Lung (tissue), 12 donors: ENCODE results near the gene FSTL5. TPM values are rescaled to one million over a fixed set of nuclear protein-coding genes. Genes with fewer than 3 reads are reported as not detected.
A peak's percentile ranks its signal among the peaks of the same experiment; 100 is the strongest.

Source experiments
- ATAC-seq: fragments of 200-7000 bp; cut with Tn5 transposase; one replicate; pipeline ENCODE4 v1.9.1; 2020; ENCODE audit warnings: moderate number of reproducible peaks; ENCODE audit not compliant: insufficient read depth, low FRiP score
- DNase-seq, 3 donors: peaks; one replicate each; pipeline ENCODE4 v3.0.0-alpha.2; 2013 to 2017
- H3K27ac ChIP-seq, 2 donors: one replicate each; pipeline ENCODE4 v1.5.1; 2013; ENCODE audit warnings: mild to moderate bottlenecking in 2 of 2, moderate library complexity in 2 of 2, control low read depth in 1 of 2, inconsistent platforms in 1 of 2, low read depth in 1 of 2, low read length in 1 of 2
- H3K27me3 ChIP-seq, 3 donors: one replicate each; pipeline ENCODE4 v1.5.1; 2013; ENCODE audit warnings: low read length in 2 of 3; ENCODE audit not compliant: control insufficient read depth in 3 of 3, insufficient read depth in 3 of 3
- H3K36me3 ChIP-seq, 4 donors: one replicate each; pipeline ENCODE4 v1.5.1; 2013; ENCODE audit warnings: low read length in 4 of 4, mild to moderate bottlenecking in 1 of 4, moderate library complexity in 1 of 4; ENCODE audit not compliant: control insufficient read depth in 4 of 4, insufficient read depth in 4 of 4
- H3K4me1 ChIP-seq, 5 donors: one replicate each; pipeline ENCODE4 v1.5.1; 2013; ENCODE audit warnings: low read length in 5 of 5, mild to moderate bottlenecking in 2 of 5, moderate library complexity in 1 of 5; ENCODE audit not compliant: control insufficient read depth in 5 of 5, insufficient read depth in 5 of 5
- H3K4me3 ChIP-seq: one replicate; pipeline ENCODE4 v1.5.1; 2013; ENCODE audit warnings: mild to moderate bottlenecking, control low read depth, moderate library complexity
- H3K9ac ChIP-seq, 2 donors: one replicate each; pipeline ENCODE4 v1.5.1; 2013; ENCODE audit warnings: low read length in 2 of 2, control low read depth in 1 of 2; ENCODE audit not compliant: insufficient read depth in 1 of 2
- H3K9me3 ChIP-seq, 4 donors: one replicate each; pipeline ENCODE4 v1.5.1; 2013; ENCODE audit warnings: low read length in 3 of 4, mild to moderate bottlenecking in 1 of 4, moderate library complexity in 1 of 4; ENCODE audit not compliant: control insufficient read depth in 4 of 4, insufficient read depth in 3 of 4
- WGBS, 2 donors: extraction: QIAGEN DNeasy Blood & Tissue Kit; methylation state at CpG; one replicate each; pipeline ENCODE4 v1.1.7; 2013; 5-methylcytosine and 5-hydroxymethylcytosine counted together
- polyA plus RNA-seq, 2 donors: library from polyadenylated mRNA; stranded (reverse); fragments of 200-250 nt; gene quantifications; one replicate each; pipeline ENCODE4 v1.2.1, GENCODE V29; 2013
- total RNA-seq, 2 donors: library from RNA; depleted of rRNA in 1 of 2; stranded (reverse); fragments of >200 nt in 1 of 2; gene quantifications; one replicate each; pipeline ENCODE4 v1.2.1, GENCODE V29; 2014 to 2021
- TF ChIP-seq, protein P1 (sequence below): IDR thresholded peaks from 2 replicates; pipeline ENCODE4 v1.5.1; 2012; ENCODE audit warnings: mild to moderate bottlenecking; ENCODE audit errors: control extremely low read depth, extremely low read depth
- donor health status: control.
- donor health status: control.
- donor health status: Bipolar disorder and iron deficiency.
- donor health status: healthy.
- donor health status: DM: yes; HTN: yes; CAD: no.

Gene FSTL5
- total and polyA plus RNA-seq, 4 donors = 0.23 TPM; not detected in 3

DNA sequence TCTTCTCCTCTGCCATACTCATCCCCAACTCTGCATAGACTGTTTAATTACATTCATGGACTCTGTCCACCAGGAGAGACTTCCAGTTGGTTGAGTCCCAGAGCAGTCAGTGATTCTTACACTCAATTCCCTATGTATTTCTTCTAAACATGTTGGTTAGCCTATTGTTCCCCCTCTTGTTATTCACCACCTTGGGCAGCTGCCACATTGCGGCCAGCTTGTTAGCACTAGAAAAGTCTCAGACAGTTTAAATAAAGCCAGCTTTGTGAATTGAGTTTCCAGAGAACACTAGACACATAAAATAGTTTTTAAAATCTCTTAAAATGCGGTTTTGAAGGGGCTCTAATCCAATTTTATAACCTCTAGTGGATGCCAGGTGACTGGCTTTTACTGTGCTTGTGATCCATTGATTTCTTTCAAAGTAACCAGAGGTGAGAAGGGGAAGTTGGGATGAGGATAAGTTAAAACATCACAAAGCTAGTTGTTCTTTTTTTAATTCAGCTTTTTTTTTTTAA lies 827.7 kb downstream of the FSTL5 start:
- ATAC-seq (no peak), DNase-seq (peak; percentile 28 to 61 (median 50))
- 27 to 31% methylated on average over 2 of the region's 2 CpGs for WGBS, 2 donors
- TF ChIP-seq, protein P1, sequence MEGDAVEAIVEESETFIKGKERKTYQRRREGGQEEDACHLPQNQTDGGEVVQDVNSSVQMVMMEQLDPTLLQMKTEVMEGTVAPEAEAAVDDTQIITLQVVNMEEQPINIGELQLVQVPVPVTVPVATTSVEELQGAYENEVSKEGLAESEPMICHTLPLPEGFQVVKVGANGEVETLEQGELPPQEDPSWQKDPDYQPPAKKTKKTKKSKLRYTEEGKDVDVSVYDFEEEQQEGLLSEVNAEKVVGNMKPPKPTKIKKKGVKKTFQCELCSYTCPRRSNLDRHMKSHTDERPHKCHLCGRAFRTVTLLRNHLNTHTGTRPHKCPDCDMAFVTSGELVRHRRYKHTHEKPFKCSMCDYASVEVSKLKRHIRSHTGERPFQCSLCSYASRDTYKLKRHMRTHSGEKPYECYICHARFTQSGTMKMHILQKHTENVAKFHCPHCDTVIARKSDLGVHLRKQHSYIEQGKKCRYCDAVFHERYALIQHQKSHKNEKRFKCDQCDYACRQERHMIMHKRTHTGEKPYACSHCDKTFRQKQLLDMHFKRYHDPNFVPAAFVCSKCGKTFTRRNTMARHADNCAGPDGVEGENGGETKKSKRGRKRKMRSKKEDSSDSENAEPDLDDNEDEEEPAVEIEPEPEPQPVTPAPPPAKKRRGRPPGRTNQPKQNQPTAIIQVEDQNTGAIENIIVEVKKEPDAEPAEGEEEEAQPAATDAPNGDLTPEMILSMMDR = no peak
- H3K9me3 ChIP-seq = peaks cover 0 to 2% (median 0%) of the 10 kb centered on the region in 4 donors
- no peak overlapping the region for H3K27ac ChIP-seq
- H3K9ac ChIP-seq = no peak overlapping the region
- H3K27me3 ChIP-seq = no peaks in the 10 kb centered on the region
- no peaks in the 10 kb centered on the region for H3K36me3 ChIP-seq
- H3K4me3 ChIP-seq = no peak overlapping the region
- H3K4me1 ChIP-seq = no peaks in the 10 kb centered on the region
